ENCODE measurements around the gene TMEM178B.

DNA sequence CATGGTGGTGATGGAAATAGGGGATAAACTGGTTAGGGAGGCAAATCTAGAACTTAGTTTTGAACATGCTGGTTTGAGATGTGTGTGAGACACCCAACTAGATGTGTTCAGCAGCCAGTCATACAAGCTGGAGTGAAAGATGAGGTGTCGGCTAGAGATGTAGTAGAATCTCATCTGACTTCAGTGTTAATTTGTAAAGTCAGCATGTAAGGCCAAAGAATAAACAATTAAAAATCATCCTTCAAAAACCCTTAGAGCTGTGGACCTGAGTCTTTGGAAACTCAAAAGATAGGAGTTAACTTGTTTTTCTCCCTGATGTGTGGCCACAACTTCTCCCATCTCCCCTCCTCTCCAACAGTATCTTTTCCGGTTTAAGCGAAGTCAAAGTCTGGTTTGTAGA is 454.5 kb downstream of the TMEM178B start:
- TF ChIP-seq, protein P1, sequence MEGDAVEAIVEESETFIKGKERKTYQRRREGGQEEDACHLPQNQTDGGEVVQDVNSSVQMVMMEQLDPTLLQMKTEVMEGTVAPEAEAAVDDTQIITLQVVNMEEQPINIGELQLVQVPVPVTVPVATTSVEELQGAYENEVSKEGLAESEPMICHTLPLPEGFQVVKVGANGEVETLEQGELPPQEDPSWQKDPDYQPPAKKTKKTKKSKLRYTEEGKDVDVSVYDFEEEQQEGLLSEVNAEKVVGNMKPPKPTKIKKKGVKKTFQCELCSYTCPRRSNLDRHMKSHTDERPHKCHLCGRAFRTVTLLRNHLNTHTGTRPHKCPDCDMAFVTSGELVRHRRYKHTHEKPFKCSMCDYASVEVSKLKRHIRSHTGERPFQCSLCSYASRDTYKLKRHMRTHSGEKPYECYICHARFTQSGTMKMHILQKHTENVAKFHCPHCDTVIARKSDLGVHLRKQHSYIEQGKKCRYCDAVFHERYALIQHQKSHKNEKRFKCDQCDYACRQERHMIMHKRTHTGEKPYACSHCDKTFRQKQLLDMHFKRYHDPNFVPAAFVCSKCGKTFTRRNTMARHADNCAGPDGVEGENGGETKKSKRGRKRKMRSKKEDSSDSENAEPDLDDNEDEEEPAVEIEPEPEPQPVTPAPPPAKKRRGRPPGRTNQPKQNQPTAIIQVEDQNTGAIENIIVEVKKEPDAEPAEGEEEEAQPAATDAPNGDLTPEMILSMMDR (conservative IDR thresholded peaks at IDR 0.05): no peak
- no peak for TF ChIP-seq EZH2 (IDR thresholded peaks at IDR 0.05; ENCODE audit: low read depth)

All from PC-9 (cell line).